Right lobe of liver (tissue), 6 donors: Measurements from ENCODE around the gene RELL1. TPM values are rescaled to one million over a fixed set of nuclear protein-coding genes. Genes with fewer than 3 reads are reported as not detected.

Source experiments
- ATAC-seq, 4 donors: fragments of 200-7000 bp; cut with Tn5 transposase; one replicate each; pipeline ENCODE4 v1.9.1; 2020; ENCODE audit warnings: mild to moderate bottlenecking in 4 of 4, moderate library complexity in 4 of 4
- DNase-seq, 3 donors: peaks; one replicate each; pipeline ENCODE4 v3.0.0-alpha.2; 2020
- H3K27ac ChIP-seq, 3 donors: fragments of 200-600 bp; one replicate each; pipeline ENCODE4 v1.8.0; 2022
- H3K27me3 ChIP-seq, 2 donors: fragments of 200-600 bp; one replicate each; pipeline ENCODE4 v1.8.0; 2022
- H3K36me3 ChIP-seq, 4 donors: fragments of 200-600 bp; sonication (generic) in 1 of 4; one replicate each; pipeline versions ENCODE4 v1.5.1 to v1.8.0; 2017 to 2022; ENCODE audit warnings: control low read depth in 1 of 4
- H3K4me1 ChIP-seq, 4 donors: fragments of 200-600 bp; sonication (generic) in 1 of 4; one replicate each; pipeline versions ENCODE4 v1.5.1 to v1.8.0; 2017 to 2022; ENCODE audit warnings: control low read depth in 1 of 4
- H3K4me3 ChIP-seq, 3 donors: fragments of 200-600 bp; one replicate each; pipeline ENCODE4 v1.8.0; 2022
- H3K9me3 ChIP-seq, 4 donors: fragments of 200-600 bp; sonication (generic) in 1 of 4; one replicate each; pipeline versions ENCODE4 v1.5.1 to v1.8.0; 2017 to 2022; ENCODE audit warnings: control low read depth in 1 of 4
- POLR2A ChIP-seq: fragments of 450-650 bp; IDR thresholded peaks from one replicate; pipeline ENCODE4 v1.6.1; 2017; ENCODE audit warnings: antibody characterized with exemption, mild to moderate bottlenecking
- WGBS: methylation state at CpG from one replicate; pipeline ENCODE4 v1.1.6; 2018; ENCODE audit warnings: low coverage, low lambda C conversion rate; ENCODE audit not compliant: insufficient coverage; ENCODE audit errors: missing lambda C conversion rate; 5-methylcytosine and 5-hydroxymethylcytosine counted together
- intact Hi-C, 2 donors: fragments of 100-400 bp; cut with DNase I; formaldehyde crosslinking; loops; one replicate each; pipeline versions ENCODE4 v1.11.2 to v1.14.1; 2022
- total RNA-seq, 6 experiments: library from RNA; depleted of rRNA in 2 of 6; stranded (reverse); fragments of >200 nt in 2 of 6; fragmentation: NEBNext Ultra II Directional in 3 of 6; extraction: Animal tissue kit (Norgen Biotek cat#: 25700) in 3 of 6; gene quantifications; one replicate each; pipeline versions ENCODE4 v1.1.0 to v1.2.4, GENCODE V29; 2016 to 2023
- TF ChIP-seq, protein P1 (sequence below), 4 donors: fragments of 200-600 bp in 3 of 4; fragments of 450-650 bp in 1 of 4; IDR thresholded peaks; one replicate each; pipeline versions ENCODE4 v1.5.1 to v1.8.0; 2016 to 2022; ENCODE audit warnings: antibody characterized with exemption in 4 of 4, mild to moderate bottlenecking in 2 of 4
- donor health status: DM: no; HTN: yes; CAD: no.
- donor health status: DM: no; HTN: no; CAD: no.
- donor health status: DM: no; HTN: no; CAD: no.
- donor health status: DM: no; HTN: yes; CAD: no.
- donor health status: DM: no; HTN: yes; CAD: no.

Gene RELL1
- total RNA-seq, 6 experiments from 2014 or later = 5.7 to 14.6 (median 7.8) TPM

DNA sequence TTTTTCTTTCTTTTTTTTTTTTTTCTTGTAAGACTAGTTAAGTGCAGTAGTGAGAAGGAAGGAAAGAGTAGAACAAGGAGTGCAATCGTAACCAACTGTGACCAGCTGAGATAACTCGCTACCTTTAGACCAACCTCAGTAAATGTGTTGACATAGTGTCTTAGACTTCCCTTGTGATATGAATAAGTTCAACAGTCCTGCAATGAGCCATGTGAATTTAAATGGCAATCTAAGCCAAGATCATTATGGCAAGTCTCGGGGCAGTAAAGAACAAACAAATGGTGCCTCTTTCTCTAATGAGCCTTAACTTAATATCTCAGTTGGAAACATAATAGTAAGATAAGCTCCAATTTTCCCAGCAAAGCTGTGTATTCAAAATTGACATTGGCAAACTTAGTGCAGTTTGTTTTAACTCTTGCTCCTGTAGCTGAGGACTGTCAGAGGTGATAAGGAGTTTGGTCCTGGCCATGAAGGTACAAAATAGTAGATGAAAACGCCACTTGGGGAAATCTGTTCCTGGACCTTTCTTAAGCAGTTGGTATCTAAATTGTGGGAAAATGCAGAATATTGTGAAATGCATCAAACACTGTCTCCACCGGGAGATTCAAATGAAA is 13.8 kb upstream of the RELL1 start:
- TF ChIP-seq, protein P1, sequence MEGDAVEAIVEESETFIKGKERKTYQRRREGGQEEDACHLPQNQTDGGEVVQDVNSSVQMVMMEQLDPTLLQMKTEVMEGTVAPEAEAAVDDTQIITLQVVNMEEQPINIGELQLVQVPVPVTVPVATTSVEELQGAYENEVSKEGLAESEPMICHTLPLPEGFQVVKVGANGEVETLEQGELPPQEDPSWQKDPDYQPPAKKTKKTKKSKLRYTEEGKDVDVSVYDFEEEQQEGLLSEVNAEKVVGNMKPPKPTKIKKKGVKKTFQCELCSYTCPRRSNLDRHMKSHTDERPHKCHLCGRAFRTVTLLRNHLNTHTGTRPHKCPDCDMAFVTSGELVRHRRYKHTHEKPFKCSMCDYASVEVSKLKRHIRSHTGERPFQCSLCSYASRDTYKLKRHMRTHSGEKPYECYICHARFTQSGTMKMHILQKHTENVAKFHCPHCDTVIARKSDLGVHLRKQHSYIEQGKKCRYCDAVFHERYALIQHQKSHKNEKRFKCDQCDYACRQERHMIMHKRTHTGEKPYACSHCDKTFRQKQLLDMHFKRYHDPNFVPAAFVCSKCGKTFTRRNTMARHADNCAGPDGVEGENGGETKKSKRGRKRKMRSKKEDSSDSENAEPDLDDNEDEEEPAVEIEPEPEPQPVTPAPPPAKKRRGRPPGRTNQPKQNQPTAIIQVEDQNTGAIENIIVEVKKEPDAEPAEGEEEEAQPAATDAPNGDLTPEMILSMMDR (IDR thresholded peaks at IDR 0.05) = no peak
- no peak for TF ChIP-seq POLR2A
- H3K36me3 ChIP-seq = no peaks in the 10 kb centered on the region
- no peaks in the 10 kb centered on the region for H3K9me3 ChIP-seq
- H3K4me1 ChIP-seq = no peaks in the 10 kb centered on the region
- DNase-seq = no peak
- 58% methylated on average over 5 of the region's 5 CpGs for WGBS
- H3K27me3 ChIP-seq = no peaks in the 10 kb centered on the region
- intact Hi-C loops = no loop called here
- no peak overlapping the region for H3K4me3 ChIP-seq
- ATAC-seq = no peak
- H3K27ac ChIP-seq = no peak overlapping the region

DNA sequence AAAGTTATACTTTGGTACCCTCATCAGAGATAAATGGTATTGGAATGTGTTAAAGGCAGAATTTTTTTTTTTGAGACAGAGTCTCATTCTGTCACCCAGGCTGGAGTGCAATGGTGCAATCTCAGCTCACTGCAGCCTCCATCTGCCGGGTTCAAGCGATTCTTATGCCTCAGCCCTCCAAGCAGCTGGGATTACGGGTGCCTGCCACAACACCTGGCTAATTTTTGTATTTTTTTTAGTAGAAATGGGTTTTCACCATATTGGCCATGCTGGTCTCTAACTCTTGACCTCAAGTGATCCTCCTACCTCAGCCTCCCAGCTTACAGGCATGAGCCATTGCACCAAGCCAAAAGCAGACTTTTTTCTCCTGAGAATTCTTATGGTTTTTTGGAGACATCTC is 11.4 kb upstream of the RELL1 start:
- no peaks in the 10 kb centered on the region for H3K27me3 ChIP-seq
- no peak for ATAC-seq
- 100% methylated on average over 2 of the region's 3 CpGs for WGBS
- intact Hi-C loops = no loop called here
- no peak overlapping the region for H3K4me3 ChIP-seq
- no peaks in the 10 kb centered on the region for H3K36me3 ChIP-seq
- DNase-seq = no peak
- H3K4me1 ChIP-seq = no peaks in the 10 kb centered on the region
- H3K27ac ChIP-seq = no peak overlapping the region
- TF ChIP-seq POLR2A = no peak
- TF ChIP-seq, protein P1 (IDR thresholded peaks at IDR 0.05) = no peak
- no peaks in the 10 kb centered on the region for H3K9me3 ChIP-seq

DNA sequence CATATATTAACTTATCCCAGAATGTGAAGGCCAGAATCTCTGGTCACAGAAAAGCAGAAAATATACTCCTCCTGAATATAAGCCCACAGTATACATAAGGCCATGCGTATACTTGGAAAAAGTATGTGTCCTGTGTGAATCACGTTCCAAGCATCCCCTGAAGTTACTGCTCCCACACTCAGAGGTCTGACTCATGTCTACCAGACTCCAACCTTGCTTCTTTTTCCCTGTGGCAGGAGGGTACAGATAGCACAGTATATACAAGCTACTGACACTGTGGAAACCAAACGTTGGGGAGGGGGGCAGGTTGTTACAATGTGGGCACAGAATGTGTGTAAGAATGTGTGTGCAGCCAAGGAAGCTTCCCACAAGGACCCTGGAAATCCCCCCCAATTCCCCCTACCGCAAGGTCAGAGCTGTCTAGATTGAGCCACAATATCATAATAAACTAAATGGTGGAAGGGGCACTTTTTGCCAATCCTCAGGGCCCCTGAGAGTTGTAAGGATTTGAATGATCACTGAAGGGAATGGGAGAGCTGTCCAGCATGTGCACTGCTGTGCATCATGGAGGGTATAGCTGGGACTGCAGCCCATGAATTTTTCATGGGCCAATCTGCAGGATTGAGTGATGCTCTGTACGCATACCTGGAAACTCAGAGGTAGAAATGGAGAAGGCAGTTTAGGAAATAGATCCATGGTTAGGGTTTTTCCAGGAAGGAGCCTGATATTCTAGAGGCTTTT is 7.4 kb upstream of the RELL1 start:
- DNase-seq (no peak), ATAC-seq (no peak)
- intact Hi-C loops = no loop called here
- no peaks in the 10 kb centered on the region for H3K9me3 ChIP-seq
- H3K27me3 ChIP-seq = no peaks in the 10 kb centered on the region
- WGBS = 78% methylated on average over 4 of the region's 5 CpGs
- TF ChIP-seq, protein P1 (IDR thresholded peaks at IDR 0.05) = no peak
- TF ChIP-seq POLR2A = no peak
- H3K27ac ChIP-seq = no peak overlapping the region
- no peak overlapping the region for H3K4me3 ChIP-seq
- no peaks in the 10 kb centered on the region for H3K36me3 ChIP-seq
- H3K4me1 ChIP-seq = no peaks in the 10 kb centered on the region

DNA sequence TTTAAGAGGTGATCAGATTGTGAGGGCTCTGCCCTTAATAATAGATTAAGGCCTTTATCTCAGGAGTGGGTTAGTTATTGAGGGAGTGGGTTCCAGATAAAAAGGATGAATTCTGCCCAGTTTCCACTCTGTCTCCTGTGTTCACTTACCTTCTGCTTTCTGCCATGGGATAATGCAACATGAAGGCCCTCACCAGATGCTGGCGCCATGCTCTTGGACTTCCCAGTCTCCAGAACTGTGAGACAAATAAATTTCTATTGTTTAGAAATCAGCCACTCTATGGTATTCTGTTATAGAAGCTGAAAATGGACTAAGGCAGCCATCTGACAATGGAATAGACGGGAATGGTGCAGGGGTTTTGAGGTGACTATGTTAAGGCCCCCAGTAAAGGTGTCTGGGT is 6.9 kb upstream of the RELL1 start:
- no peak for ATAC-seq
- Histone ChIP-seq H3K27me3 (no peaks in the 10 kb centered on the region), H3K4me1 (no peaks in the 10 kb centered on the region), H3K4me3 (no peak overlapping the region), H3K36me3 (no peaks in the 10 kb centered on the region), H3K9me3 (no peaks in the 10 kb centered on the region), H3K27ac (no peak overlapping the region)
- DNase-seq = no peak
- TF ChIP-seq, protein P1 (IDR thresholded peaks at IDR 0.05) = no peak
- TF ChIP-seq POLR2A = no peak
- intact Hi-C loops = no loop called here
- 84% methylated on average over 2 of the region's 2 CpGs for WGBS
